ENCODE data around the gene CRABP1. TPM values are rescaled to one million over a fixed set of nuclear protein-coding genes. Genes with fewer than 3 reads are reported as not detected.

Gene CRABP1
- total RNA-seq, 1 experiment from 2014 or later, result 444 TPM

DNA sequence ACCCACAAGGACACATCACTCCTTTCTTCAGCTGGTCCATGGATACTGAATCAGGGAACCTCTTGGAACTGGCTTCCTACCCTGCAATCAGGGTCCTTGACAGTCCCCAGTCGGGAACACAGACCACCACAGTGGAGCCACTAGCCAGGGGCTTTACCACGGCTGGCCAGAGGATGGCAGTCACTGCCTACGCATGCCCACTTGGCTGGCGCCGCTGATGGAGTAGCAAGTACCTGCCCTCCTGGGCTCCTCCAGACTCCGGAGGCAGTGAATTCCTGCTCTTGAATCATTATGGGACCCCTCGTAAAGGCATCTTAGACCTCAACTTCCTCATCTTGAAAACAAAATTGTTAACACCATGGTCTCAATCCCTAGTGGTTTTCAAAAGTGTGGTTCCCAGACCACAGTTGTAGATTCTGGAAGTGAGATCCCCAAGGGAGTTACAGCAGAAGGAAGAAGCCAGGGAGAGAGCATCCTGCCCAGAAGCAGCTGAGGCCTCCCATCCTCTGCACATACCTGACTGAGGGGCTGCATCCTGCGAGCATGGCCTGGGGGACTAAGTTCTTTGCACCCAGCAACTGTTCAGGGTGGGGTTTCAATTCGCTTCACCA, 31.6 kb upstream of the CRABP1 start:
- ChIA-PET CTCF (interaction anchor here (0.6 to 2.7 kb wide), 18 partner anchors 8 to 443 kb away, joined by 3 to 34 read pairs (median 3); partner anchors contain the start of genes CHRNA5, IREB2 and SKIC8), POLR2A (interaction anchor here (0.5 kb wide), 1 partner anchor 103 kb away, joined by 3 read pairs; no protein-coding TSS in a partner anchor)
- H3K27me3 Mint-ChIP-seq (ENCODE audit: low read depth), result no peaks in the 10 kb centered on the region
- no peaks in the 10 kb centered on the region for H3K36me3 Mint-ChIP-seq
- H3K4me1 Mint-ChIP-seq, result peaks cover 17% of the 10 kb centered on the region
- H3K27ac Mint-ChIP-seq, result no peak overlapping the region
- H3K9me3 Mint-ChIP-seq, result no peaks in the 10 kb centered on the region
- ATAC-seq (peak; percentile 93), DNase-seq (ENCODE audit: low spot score) (peak; percentile 95)
- no peak for TF ChIP-seq CREM (CRISPR knock-in tag; IDR thresholded peaks at IDR 0.05)
- TF ChIP-seq GTF2I (CRISPR knock-in tag; conservative IDR thresholded peaks at IDR 0.05), result 0 out of 2 replicates have a peak, but pooled peaks have one; percentile 25
- TF ChIP-seq, protein P1, sequence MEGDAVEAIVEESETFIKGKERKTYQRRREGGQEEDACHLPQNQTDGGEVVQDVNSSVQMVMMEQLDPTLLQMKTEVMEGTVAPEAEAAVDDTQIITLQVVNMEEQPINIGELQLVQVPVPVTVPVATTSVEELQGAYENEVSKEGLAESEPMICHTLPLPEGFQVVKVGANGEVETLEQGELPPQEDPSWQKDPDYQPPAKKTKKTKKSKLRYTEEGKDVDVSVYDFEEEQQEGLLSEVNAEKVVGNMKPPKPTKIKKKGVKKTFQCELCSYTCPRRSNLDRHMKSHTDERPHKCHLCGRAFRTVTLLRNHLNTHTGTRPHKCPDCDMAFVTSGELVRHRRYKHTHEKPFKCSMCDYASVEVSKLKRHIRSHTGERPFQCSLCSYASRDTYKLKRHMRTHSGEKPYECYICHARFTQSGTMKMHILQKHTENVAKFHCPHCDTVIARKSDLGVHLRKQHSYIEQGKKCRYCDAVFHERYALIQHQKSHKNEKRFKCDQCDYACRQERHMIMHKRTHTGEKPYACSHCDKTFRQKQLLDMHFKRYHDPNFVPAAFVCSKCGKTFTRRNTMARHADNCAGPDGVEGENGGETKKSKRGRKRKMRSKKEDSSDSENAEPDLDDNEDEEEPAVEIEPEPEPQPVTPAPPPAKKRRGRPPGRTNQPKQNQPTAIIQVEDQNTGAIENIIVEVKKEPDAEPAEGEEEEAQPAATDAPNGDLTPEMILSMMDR (IDR thresholded peaks at IDR 0.05), result peak; percentile 86
- no peak for TF ChIP-seq ZNF219 (CRISPR knock-in tag; IDR thresholded peaks at IDR 0.05; ENCODE audit: borderline replicate concordance)
- no peak overlapping the region for H3K4me3 Mint-ChIP-seq

DNA sequence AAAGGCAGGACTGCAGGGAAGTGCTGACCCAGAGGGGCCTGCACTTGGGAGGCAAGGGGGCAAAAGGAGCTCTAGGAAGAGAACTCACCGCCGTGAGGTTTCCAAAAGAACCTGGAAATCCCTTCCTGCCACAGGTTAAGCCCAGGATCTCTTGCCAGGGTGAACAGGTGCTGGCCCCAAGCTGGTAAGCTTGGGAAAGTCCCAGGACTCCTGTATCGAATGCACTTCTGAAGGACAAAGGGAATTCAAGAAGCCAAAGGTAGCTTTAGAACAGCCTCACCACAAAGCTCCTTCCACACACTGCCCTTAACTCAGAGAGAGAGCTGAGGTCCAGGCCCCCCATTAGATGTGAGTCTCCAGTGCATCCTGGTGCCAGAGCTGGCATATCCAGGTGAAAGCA, 28.9 kb upstream of the CRABP1 start:
- no peak for DNase-seq (ENCODE audit: low spot score)
- TF ChIP-seq TP53 (CRISPR knock-in tag; IDR thresholded peaks at IDR 0.05), result no peak
- H3K36me3 Mint-ChIP-seq, result no peaks in the 10 kb centered on the region
- H3K9me3 Mint-ChIP-seq, result no peaks in the 10 kb centered on the region
- no peak overlapping the region for H3K27ac Mint-ChIP-seq
- no peak overlapping the region for H3K4me3 Mint-ChIP-seq
- H3K4me1 Mint-ChIP-seq, result peaks cover 22% of the 10 kb centered on the region
- ATAC-seq, result no peak
- H3K27me3 Mint-ChIP-seq (ENCODE audit: low read depth), result no peaks in the 10 kb centered on the region
- ChIA-PET CTCF (interaction anchor here (0.6 to 2.6 kb wide), 9 partner anchors 10 to 171 kb away, joined by 3 to 23 read pairs (median 3); partner anchors contain the start of gene IDH3A), POLR2A (no interaction called here)

GRCh38 chr15:78312536-78312935, 27.6 kb upstream of the CRABP1 start:
- no peak overlapping the region for H3K4me3 Mint-ChIP-seq
- no peak for DNase-seq (ENCODE audit: low spot score)
- peaks cover 34% of the 10 kb centered on the region for H3K4me1 Mint-ChIP-seq
- H3K9me3 Mint-ChIP-seq, result no peaks in the 10 kb centered on the region
- no peaks in the 10 kb centered on the region for H3K36me3 Mint-ChIP-seq
- no peak for ATAC-seq
- H3K27me3 Mint-ChIP-seq (ENCODE audit: low read depth), result no peaks in the 10 kb centered on the region
- ChIA-PET POLR2A (no interaction called here), CTCF (interaction anchor here (0.6 to 2.6 kb wide), 5 partner anchors 10 to 170 kb away, joined by 3 to 23 read pairs (median 3); no protein-coding TSS in a partner anchor)
- H3K27ac Mint-ChIP-seq, result no peak overlapping the region
- TF ChIP-seq ESRRA (CRISPR knock-in tag; IDR thresholded peaks at IDR 0.05; ENCODE audit: borderline replicate concordance) (no peak), ERG (CRISPR knock-in tag; IDR thresholded peaks at IDR 0.05) (no peak), SMAD4 (CRISPR knock-in tag; IDR thresholded peaks at IDR 0.05) (no peak), IRF1 (CRISPR knock-in tag; IDR thresholded peaks at IDR 0.05) (no peak), NFE2L1 (CRISPR knock-in tag; IDR thresholded peaks at IDR 0.05) (no peak), FOXJ3 (CRISPR knock-in tag; IDR thresholded peaks at IDR 0.05; ENCODE audit: borderline replicate concordance) (no peak), RORB (CRISPR knock-in tag; IDR thresholded peaks at IDR 0.05) (no peak), ZNF671 (CRISPR knock-in tag; IDR thresholded peaks at IDR 0.05) (no peak), ZNF396 (CRISPR knock-in tag; IDR thresholded peaks at IDR 0.05; ENCODE audit: borderline replicate concordance) (no peak), NR2C2 (CRISPR knock-in tag; IDR thresholded peaks at IDR 0.05) (no peak), ZNF423 (CRISPR knock-in tag; IDR thresholded peaks at IDR 0.05) (no peak)
- TF ChIP-seq, protein P2, sequence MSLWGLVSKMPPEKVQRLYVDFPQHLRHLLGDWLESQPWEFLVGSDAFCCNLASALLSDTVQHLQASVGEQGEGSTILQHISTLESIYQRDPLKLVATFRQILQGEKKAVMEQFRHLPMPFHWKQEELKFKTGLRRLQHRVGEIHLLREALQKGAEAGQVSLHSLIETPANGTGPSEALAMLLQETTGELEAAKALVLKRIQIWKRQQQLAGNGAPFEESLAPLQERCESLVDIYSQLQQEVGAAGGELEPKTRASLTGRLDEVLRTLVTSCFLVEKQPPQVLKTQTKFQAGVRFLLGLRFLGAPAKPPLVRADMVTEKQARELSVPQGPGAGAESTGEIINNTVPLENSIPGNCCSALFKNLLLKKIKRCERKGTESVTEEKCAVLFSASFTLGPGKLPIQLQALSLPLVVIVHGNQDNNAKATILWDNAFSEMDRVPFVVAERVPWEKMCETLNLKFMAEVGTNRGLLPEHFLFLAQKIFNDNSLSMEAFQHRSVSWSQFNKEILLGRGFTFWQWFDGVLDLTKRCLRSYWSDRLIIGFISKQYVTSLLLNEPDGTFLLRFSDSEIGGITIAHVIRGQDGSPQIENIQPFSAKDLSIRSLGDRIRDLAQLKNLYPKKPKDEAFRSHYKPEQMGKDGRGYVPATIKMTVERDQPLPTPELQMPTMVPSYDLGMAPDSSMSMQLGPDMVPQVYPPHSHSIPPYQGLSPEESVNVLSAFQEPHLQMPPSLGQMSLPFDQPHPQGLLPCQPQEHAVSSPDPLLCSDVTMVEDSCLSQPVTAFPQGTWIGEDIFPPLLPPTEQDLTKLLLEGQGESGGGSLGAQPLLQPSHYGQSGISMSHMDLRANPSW (CRISPR knock-in tag; conservative IDR thresholded peaks at IDR 0.05; ENCODE audit: low read depth), result no peak
- TF ChIP-seq, protein P3, sequence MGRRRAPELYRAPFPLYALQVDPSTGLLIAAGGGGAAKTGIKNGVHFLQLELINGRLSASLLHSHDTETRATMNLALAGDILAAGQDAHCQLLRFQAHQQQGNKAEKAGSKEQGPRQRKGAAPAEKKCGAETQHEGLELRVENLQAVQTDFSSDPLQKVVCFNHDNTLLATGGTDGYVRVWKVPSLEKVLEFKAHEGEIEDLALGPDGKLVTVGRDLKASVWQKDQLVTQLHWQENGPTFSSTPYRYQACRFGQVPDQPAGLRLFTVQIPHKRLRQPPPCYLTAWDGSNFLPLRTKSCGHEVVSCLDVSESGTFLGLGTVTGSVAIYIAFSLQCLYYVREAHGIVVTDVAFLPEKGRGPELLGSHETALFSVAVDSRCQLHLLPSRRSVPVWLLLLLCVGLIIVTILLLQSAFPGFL (CRISPR knock-in tag; IDR thresholded peaks at IDR 0.05; ENCODE audit: borderline replicate concordance), result no peak
- TF ChIP-seq, protein P4, sequence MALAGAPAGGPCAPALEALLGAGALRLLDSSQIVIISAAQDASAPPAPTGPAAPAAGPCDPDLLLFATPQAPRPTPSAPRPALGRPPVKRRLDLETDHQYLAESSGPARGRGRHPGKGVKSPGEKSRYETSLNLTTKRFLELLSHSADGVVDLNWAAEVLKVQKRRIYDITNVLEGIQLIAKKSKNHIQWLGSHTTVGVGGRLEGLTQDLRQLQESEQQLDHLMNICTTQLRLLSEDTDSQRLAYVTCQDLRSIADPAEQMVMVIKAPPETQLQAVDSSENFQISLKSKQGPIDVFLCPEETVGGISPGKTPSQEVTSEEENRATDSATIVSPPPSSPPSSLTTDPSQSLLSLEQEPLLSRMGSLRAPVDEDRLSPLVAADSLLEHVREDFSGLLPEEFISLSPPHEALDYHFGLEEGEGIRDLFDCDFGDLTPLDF (CRISPR knock-in tag; IDR thresholded peaks at IDR 0.05), result no peak
- TF ChIP-seq, protein P5, sequence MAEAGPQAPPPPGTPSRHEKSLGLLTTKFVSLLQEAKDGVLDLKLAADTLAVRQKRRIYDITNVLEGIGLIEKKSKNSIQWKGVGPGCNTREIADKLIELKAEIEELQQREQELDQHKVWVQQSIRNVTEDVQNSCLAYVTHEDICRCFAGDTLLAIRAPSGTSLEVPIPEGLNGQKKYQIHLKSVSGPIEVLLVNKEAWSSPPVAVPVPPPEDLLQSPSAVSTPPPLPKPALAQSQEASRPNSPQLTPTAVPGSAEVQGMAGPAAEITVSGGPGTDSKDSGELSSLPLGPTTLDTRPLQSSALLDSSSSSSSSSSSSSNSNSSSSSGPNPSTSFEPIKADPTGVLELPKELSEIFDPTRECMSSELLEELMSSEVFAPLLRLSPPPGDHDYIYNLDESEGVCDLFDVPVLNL (CRISPR knock-in tag; IDR thresholded peaks at IDR 0.05; ENCODE audit: borderline replicate concordance, low read depth), result no peak
